Uterus (tissue), 4 donors: ENCODE data around the gene DYNC1H1. TPM values are rescaled to one million over a fixed set of nuclear protein-coding genes. Genes with fewer than 3 reads are reported as not detected.
"Not testable (repeated sequence)": the region's sequence is repeated elsewhere in the genome, so short reads cannot be mapped to it uniquely, and the experiment has no call there.

Experiments
- DNase-seq, 2 donors: peaks; one replicate each; pipeline ENCODE4 v3.0.0-alpha.2; 2019 to 2020
- H3K27ac ChIP-seq, 2 donors: fragments of 200-600 bp; sonication (generic); 1 replicate in 1 of 2; 2 replicates in 1 of 2; pipeline ENCODE4 v1.5.1; 2016 to 2018
- H3K27me3 ChIP-seq, 2 donors: fragments of 200-600 bp; sonication (generic); one replicate each; pipeline ENCODE4 v1.5.1; 2018 to 2019; ENCODE audit warnings: control low read depth in 1 of 2
- H3K36me3 ChIP-seq, 2 donors: fragments of 200-600 bp; sonication (generic); one replicate each; pipeline ENCODE4 v1.5.1; 2019; ENCODE audit warnings: control low read depth in 1 of 2
- H3K4me1 ChIP-seq, 2 donors: fragments of 200-600 bp; sonication (generic); one replicate each; pipeline ENCODE4 v1.5.1; 2018 to 2019; ENCODE audit warnings: control low read depth in 1 of 2
- H3K4me3 ChIP-seq, 2 donors: fragments of 200-600 bp; sonication (generic); 1 replicate in 1 of 2; 2 replicates in 1 of 2; pipeline ENCODE4 v1.5.1; 2018 to 2019; ENCODE audit warnings: mild to moderate bottlenecking in 1 of 2
- H3K9me3 ChIP-seq, 2 donors: fragments of 200-600 bp; sonication (generic); one replicate each; pipeline ENCODE4 v1.5.1; 2019; ENCODE audit warnings: control low read depth in 1 of 2
- CTCF ChIP-seq, 4 experiments: fragments of 200-600 bp in 2 of 4; fragments of 450-650 bp in 2 of 4; sonication (generic) in 2 of 4; IDR thresholded peaks; one replicate each; pipeline ENCODE4 v1.5.1; 2016 to 2019; ENCODE audit warnings: antibody characterized with exemption in 4 of 4, mild to moderate bottlenecking in 2 of 4, moderate library complexity in 1 of 4
- POLR2A ChIP-seq, 2 donors: fragments of 450-650 bp; IDR thresholded peaks; one replicate each; pipeline ENCODE4 v1.6.1; 2016; ENCODE audit warnings: antibody characterized with exemption in 2 of 2, mild to moderate bottlenecking in 1 of 2, moderate library complexity in 1 of 2
- intact Hi-C: fragments of 100-400 bp; cut with DNase I; formaldehyde crosslinking; loops from one replicate; pipeline ENCODE4 v1.15.1; 2023; ENCODE audit warnings: low total_unique reads
- total RNA-seq, 4 donors: library from RNA; depleted of rRNA in 3 of 4; stranded (reverse); fragments of >200 nt in 3 of 4; gene quantifications; one replicate each; pipeline versions ENCODE4 v1.1.0 to v1.2.4, GENCODE V29; 2014 to 2023
- donor health status: DM: yes; HTN: yes; CAD: no.

Gene DYNC1H1
- total RNA-seq, 4 donors from 2014 or later: 251 to 634 (median 479) TPM

GRCh38 chr14:102079700-102079979 lies 115.3 kb downstream of the DYNC1H1 start:
- Histone ChIP-seq H3K27ac (no peak overlapping the region), H3K27me3 (no peaks in the 10 kb centered on the region), H3K9me3 (no peaks in the 10 kb centered on the region), H3K4me1 (peaks cover under 1 to 7% of the 10 kb centered on the region in 2 donors), H3K4me3 (no peak overlapping the region), H3K36me3 (no peaks in the 10 kb centered on the region)
- TF ChIP-seq CTCF (IDR thresholded peaks at IDR 0.05): no peak
- no peak for TF ChIP-seq POLR2A (IDR thresholded peaks at IDR 0.05)
- DNase-seq: no peak
- intact Hi-C loops: no loop called here

- Histone ChIP-seq H3K36me3 (no peaks in the 10 kb centered on the region), H3K27ac (no peak overlapping the region), H3K4me3 (no peak overlapping the region), H3K9me3 (no peaks in the 10 kb centered on the region), H3K4me1 (peaks cover 8 to 15% of the 10 kb centered on the region in 2 donors), H3K27me3 (no peaks in the 10 kb centered on the region)
- intact Hi-C loops: no loop called here
- no peak for DNase-seq
- TF ChIP-seq POLR2A (IDR thresholded peaks at IDR 0.05) (no peak), CTCF (IDR thresholded peaks at IDR 0.05) (no peak)
Measured at GRCh38 chr14:102080183-102081080, 116.1 kb downstream of the DYNC1H1 start.

GRCh38 chr14:102081231-102082080 lies 117.1 kb downstream of the DYNC1H1 start:
- TF ChIP-seq POLR2A (IDR thresholded peaks at IDR 0.05) (no peak), CTCF (IDR thresholded peaks at IDR 0.05) (no peak)
- Histone ChIP-seq H3K36me3 (no peaks in the 10 kb centered on the region), H3K27ac (no peak overlapping the region), H3K9me3 (no peaks in the 10 kb centered on the region), H3K4me3 (no peak overlapping the region), H3K4me1 (peaks cover 13 to 17% of the 10 kb centered on the region in 2 donors), H3K27me3 (no peaks in the 10 kb centered on the region)
- intact Hi-C loops: no loop called here
- DNase-seq: no peak

GRCh38 chr14:102084522-102084921 lies 120.1 kb downstream of the DYNC1H1 start:
- Histone ChIP-seq H3K27ac (peak overlapping the region in 1 of 2 donors; percentile 98), H3K4me1 (peaks cover 17 to 19% of the 10 kb centered on the region in 2 donors)
- H3K36me3 ChIP-seq, H3K27me3 ChIP-seq, H3K9me3 ChIP-seq, intact Hi-C loops, H3K4me3 ChIP-seq, DNase-seq: not testable (repeated sequence)

DNA sequence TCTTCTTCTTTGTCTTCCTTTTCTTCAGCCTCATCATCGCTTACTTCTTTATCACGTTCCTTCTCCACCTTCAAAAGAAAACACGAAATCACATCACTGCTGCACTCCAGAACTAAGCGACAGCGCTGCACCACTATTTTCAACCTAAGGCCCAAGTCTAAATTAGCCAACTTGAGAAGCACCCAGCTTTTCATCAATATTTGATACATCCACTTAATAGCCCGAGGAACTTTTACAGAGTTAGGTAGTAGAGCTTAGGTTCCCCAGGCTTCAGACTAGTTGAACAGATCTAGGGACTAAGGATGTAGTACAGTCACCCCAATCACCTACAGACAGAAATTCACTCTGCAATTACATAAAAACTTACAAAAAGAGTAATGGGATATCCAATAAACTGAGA lies 120.6 kb downstream of the DYNC1H1 start:
- intact Hi-C loops: loop anchor here (5.0 kb wide), 2 partner anchors 123 to 323 kb away; partner anchors contain the start of genes DYNC1H1 and PPP2R5C
- H3K27ac ChIP-seq: peak overlapping the region in 1 of 2 donors; percentile 98
- peaks cover 17 to 19% of the 10 kb centered on the region in 2 donors for H3K4me1 ChIP-seq
- TF ChIP-seq POLR2A (IDR thresholded peaks at IDR 0.05) (no peak), CTCF (IDR thresholded peaks at IDR 0.05) (no peak)
- H3K27me3 ChIP-seq: no peaks in the 10 kb centered on the region
- H3K4me3 ChIP-seq: no peak overlapping the region
- H3K36me3 ChIP-seq: no peaks in the 10 kb centered on the region
- no peak for DNase-seq
- no peaks in the 10 kb centered on the region for H3K9me3 ChIP-seq
